GM18520 (cell line): ENCODE data around the gene AGPAT3.

ENCODE experiments used
- ATAC-seq: cut with Tn5 transposase; IDR thresholded peaks from one replicate; pipeline ENCODE4 v1.9.1; 2021; ENCODE audit not compliant: unreplicated experiment

The AGPAT3 gene

DNA sequence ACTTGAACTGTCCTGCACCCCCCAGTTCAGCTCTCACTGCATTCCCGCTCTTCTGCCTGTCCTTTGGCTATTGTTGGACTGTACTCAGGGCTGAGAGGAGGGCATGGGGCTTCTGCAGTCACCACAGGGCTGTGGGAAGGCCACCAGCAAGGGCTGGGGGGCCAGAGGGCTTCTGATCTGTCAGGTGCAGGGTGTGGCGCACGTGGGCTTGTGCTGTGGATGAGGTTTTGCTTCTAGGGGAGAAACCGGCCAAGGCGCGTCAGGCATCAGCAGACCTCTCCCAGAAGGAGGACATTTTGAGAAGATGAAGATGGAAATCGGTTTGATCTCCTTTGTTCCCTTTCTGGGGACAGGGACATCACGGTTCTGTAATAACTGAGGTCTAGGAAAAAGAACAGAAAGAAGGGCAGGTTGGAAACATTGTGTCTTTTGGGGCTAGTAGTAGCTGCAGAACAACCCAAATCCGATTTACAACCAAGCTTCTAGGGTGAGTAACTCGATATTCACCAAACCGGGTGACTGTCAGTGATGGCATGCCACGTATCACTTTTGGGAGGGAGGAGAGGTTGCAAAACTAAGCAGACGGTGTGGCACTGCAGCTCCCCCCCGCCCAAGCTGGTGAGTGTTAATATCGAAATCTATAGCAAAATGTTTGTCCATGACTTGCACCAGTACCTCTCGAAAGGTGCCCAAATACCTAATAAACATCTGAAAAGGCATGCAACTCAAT, 40.9 kb downstream of the AGPAT3 start:
- ATAC-seq, result no peak

GRCh38 chr21:43906585-43907370, 41.8 kb downstream of the AGPAT3 start:
- no peak for ATAC-seq

DNA sequence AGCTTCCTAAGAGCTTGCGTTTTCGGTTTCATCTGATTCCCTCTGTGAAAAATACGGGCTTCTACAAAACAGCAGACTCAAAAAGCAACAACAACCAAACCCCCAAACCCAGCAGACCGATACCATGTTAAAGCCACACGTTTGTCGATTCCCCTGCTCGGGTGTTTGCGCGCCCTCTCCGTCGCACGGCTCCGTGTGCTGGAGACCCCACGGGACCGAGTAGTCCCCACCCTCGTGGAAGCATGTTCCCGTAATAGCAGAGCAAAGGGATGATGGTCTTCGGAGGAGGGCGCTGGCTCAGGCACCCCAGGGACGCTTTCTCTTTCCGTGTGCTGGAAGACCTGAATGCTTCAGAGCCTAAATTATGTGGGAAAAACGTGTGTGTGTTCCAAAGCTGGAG, 42.7 kb downstream of the AGPAT3 start:
- ATAC-seq, result no peak

DNA sequence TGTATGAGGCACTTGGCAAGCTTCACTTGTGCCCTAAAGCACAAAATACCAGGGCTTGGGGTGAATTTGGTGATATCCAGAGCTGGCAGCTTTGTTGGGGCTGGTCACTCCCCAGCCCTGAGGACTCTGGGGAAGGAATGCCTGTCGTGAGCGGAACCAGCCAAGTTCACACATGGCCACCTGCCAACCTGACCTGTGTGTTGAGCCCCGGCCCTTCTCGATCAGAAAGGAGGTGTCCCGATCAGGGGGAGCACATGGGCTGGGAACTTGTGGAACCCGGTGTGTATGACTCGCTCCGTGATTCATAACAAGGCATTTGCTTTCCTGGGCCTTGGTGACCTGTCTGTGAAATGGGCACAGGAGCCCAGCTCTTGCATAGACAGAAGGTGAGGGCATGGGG, 43.1 kb downstream of the AGPAT3 start:
- ATAC-seq, result no peak

DNA sequence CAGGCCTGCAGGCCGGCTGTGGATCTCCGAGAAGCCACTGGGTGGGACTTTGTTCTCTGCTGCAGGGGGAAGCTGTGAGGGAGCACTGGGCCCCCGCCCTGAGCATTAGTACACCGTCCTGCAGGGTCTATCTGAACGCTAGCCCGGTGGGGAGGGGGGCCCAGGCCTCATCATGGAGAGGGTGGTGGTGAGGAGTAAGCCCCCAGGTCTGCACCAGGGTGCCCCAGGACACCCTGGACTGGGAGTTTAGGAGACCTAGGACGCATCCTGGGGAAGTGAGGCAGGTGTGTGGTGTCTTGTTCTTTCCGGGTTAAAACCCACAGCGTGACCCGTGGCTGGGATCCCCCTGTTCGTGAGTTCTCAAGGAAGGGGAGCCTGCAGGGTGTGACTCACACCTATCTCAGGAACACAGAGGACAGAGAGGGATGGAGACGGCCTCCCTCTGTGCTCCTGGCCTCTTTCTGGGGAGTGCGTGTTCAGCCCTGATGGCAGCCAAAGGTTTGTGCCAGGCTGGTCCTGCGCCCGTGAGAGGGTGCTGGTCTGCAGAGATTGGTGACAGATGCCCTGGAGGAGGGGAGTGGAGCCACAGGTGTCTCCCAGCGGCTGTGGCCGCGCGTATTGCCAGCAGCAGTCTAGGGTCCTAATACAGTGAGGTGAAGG, 44.8 kb downstream of the AGPAT3 start:
- ATAC-seq, result no peak

DNA sequence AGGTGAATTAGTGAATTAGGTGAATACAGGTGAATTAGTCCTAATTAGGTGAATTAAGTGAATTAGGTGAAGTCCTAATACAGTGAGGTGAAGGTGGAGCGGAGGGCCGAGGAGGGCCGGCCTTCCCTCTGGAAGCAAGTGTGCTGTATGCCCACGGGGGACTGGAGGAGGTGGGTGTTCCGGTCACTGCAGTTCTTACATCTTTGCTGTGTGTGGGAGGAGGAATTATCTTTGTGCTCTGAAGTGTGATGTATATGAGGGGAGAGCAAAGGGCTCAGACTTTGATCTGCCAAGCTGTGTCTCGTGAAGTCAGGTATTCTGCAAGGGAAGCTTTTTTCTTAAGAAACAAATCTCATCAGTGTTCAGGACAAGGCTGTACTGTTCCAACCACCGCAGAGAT, 45.4 kb downstream of the AGPAT3 start:
- ATAC-seq, result no peak

GRCh38 chr21:43911015-43911934, 46.3 kb downstream of the AGPAT3 start:
- ATAC-seq, result no peak

GRCh38 chr21:43911935-43912487, 47.0 kb downstream of the AGPAT3 start:
- ATAC-seq, result no peak

- ATAC-seq, result no peak
Measured at GRCh38 chr21:43912500-43912899, 47.5 kb downstream of the AGPAT3 start.

GRCh38 chr21:43912910-43913309, 47.9 kb downstream of the AGPAT3 start:
- ATAC-seq, result no peak

GRCh38 chr21:43913928-43914327, 48.9 kb downstream of the AGPAT3 start:
- no peak for ATAC-seq

- no peak for ATAC-seq
Measured at GRCh38 chr21:43916076-43916475, 51.1 kb downstream of the AGPAT3 start.

DNA sequence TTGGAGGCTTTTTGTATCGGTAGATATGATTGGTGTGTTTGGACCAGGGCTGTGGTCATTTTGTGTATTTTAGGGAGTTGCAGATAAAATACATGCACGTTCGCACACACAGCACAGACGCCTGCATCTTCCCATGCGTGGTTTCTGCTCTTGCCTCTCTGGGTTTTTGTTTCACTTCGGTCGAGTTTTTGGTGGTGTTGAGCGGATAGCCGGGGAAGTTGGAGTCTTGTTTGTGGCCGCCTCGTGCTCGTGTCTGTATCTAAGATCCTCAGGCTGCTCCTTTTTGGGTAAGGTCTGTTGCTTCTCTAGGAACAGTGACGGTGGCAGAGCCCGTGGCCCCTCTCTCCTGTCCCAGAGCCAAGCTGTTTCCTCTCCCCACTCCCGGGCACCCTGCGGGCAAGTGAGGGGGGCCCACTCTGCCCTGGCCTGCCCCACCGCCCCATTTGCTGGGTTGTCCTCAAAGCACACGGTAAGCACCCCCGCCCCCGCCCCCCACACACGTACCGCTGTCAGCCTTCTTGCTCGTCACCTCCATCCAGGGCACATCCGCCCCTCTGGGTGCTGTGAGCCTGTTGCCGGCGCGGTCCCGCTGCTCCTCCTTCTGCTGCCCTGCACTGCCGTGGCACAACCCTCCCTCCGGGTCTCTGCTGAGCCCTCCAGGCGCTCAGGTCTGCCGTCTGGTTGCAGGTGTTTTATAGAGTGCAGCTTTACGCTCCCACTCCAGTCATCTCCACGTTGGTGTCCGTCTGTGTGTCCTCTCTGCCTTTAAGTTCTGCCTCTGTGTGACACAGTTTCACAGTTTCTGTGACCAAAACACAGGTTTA, 51.9 kb downstream of the AGPAT3 start:
- ATAC-seq, result no peak

DNA sequence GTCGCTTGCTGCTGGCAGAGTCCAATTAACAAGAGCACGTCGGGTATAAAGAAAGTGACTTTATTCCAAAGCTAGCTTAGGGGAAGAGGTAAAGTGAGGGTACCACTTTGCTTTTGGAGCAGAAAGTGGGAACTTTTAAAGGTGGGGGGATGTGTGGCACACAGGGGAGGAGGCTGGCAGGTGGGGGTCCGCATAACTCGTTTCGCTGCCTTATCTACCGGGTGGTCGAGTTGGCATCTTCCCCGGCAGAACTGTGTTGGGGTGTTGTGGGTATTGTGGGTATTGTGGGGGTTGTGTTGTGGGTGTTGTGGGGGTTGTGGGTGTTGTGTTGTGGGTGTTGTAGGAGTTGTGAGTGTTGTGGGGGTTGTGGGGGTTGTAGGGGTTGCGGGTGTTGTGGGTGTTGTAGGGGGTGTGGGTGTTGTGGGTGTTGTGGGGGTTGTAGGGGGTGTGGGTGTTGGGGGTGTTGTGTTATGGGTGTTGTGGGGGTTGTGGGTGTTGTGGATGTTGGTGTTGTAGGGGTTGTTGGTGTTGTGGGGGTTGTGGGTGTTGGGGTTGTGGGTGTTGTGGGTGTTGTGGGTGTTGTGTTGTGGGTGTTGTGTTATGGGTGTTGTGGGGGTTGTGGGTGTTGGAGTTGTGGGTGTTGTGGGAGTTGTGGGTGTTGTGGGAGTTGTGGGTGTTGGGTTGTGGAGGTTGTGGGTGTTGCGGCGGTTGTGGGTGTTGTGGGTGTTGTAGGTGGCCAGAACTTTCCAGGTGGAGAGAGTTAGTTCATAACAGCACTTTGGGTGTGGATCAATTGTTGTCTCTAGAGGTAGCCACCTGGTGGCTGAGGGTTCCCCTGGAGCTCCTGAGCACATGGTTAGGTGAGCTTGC, 52.7 kb downstream of the AGPAT3 start:
- no peak for ATAC-seq

DNA sequence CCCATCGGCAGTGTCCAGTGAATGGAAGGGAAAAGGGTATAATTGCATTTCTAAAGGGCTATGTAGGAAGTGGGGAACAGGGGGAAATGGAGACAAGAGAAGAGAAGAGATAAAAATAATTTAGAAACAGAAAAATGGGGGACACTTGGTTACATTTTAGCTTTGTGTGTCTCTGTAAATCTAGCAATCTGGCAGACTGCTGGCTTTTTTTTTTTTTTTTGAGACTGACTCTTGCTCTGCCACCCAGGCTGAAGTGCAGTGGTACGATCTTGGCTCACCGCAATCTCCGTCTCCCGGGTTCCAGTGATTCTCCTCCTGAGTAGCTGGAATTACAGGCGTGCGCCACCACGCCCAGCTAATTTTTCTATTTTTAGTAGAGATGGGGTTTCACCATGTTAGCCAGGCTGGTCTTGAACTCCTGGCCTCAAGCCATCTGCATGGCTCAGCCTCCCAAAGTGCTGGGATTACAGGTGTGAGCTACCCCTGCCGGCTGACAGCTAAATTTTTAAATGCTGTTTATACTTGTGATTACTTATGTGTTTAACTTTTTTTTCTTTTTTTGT, 53.4 kb downstream of the AGPAT3 start:
- no peak for ATAC-seq

DNA sequence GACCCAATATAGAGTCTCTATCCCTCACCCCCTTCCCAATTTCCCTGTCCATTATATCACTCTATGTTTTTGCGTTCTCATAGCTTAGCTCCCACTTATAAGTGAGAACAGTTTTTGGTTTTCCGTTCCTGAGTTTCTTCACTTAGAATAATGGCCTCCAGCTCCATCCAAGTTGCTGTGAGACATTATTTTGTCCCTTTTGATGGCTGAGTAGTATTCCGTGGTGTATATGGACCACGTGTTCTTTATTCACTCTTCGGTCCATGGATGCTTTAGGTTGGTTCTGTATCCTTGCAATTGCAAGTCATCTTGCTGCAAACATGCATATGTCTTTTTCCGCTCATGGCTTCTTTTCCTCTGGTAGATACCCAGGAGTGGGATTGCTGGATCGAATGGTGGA, 54.3 kb downstream of the AGPAT3 start:
- ATAC-seq, result no peak

DNA sequence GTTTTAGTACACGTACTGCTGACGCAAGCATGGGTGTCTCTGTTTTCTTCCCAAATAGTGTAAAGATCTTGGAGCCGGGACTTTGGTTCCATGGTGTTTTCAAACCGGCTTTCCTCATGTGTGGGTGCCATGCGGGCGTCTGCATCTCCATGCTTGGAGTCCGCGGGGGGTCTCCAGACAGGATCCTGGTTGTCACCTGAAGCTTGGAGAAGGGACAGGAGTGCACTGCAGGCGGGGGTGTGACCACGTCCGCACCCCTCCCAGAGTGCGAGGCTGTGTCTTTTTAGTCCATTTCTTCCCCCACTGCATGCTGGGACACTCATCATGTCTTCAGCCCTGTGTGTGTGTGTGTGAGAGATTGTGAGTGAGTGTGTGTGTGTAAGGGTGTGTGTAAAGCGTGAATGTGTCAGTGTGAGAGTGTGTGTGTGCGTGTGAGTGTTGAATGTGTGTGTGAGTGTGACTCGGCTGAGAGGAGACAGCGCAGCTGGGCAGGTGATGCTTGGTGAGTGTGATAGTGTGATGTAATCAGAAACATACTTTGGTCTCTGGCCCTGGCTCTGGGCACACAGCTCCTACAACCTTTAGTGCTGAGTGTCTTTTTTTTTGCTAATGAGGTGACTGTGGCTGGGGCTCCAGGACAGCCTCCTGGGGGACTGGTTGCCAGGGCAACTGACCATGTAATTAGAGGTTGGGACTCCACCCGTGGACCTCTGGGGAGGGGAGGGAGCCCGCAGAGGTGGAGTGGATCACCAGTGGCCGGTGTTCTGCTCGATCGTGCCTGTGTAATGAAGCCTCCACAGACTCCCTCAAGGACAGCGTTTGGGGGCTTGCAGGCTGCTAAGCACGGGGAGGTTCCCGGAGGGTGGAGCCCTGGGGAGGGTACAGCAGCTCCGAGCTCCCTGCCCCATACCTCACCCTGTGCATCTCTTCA, 55.1 kb downstream of the AGPAT3 start:
- ATAC-seq, result peak; percentile 35
